Esophagus muscularis mucosa (tissue), 3 donors: ENCODE measurements around the gene CHFR.

ENCODE experiments used
- POLR2AphosphoS5 ChIP-seq, 2 donors: sonication (generic); formaldehyde crosslinking; IDR thresholded peaks; one replicate each; pipeline ENCODE4 v1.6.1; 2017; ENCODE audit warnings: antibody characterized with exemption in 2 of 2
- TF ChIP-seq, protein P1 (sequence below), 3 experiments: fragments of 200-600 bp in 2 of 3; fragments of 450-650 bp in 1 of 3; sonication (generic) in 2 of 3; IDR thresholded peaks; one replicate each; pipeline ENCODE4 v1.5.1; 2017 to 2019; ENCODE audit warnings: antibody characterized with exemption in 3 of 3, mild to moderate bottlenecking in 2 of 3, moderate library complexity in 1 of 3

DNA sequence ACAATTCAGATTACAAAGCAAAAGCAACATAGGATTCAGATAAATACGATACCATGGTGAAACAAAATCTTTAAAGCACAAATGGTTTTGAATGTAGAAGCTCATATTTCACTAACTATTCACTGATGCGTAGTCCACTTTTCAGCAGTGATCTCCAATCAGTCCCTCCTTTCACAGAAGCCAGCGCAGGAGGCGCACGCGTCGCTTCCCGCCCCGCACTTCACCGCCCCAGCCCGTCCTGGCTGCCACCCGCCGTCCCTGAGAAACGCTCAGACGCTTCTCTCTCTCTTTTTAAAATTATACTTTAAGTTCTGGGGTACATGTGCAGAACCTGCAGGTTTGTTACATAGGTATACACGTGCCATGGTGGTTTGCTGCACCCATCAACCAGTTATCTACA lies 19.8 kb upstream of the CHFR start:
- TF ChIP-seq, protein P1, sequence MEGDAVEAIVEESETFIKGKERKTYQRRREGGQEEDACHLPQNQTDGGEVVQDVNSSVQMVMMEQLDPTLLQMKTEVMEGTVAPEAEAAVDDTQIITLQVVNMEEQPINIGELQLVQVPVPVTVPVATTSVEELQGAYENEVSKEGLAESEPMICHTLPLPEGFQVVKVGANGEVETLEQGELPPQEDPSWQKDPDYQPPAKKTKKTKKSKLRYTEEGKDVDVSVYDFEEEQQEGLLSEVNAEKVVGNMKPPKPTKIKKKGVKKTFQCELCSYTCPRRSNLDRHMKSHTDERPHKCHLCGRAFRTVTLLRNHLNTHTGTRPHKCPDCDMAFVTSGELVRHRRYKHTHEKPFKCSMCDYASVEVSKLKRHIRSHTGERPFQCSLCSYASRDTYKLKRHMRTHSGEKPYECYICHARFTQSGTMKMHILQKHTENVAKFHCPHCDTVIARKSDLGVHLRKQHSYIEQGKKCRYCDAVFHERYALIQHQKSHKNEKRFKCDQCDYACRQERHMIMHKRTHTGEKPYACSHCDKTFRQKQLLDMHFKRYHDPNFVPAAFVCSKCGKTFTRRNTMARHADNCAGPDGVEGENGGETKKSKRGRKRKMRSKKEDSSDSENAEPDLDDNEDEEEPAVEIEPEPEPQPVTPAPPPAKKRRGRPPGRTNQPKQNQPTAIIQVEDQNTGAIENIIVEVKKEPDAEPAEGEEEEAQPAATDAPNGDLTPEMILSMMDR (IDR thresholded peaks at IDR 0.05): no peak
- TF ChIP-seq POLR2AphosphoS5 (IDR thresholded peaks at IDR 0.05): no peak
